Fibroblast of skin of abdomen (primary cell): ENCODE data around the gene PEDS1.
A peak's percentile ranks its signal among the peaks of the same experiment; 100 is the strongest.
"Not testable (repeated sequence)": the region's sequence is repeated elsewhere in the genome, so short reads cannot be mapped to it uniquely, and the experiment has no call there.

Experiments
- DNase-seq: peaks from one replicate; pipeline ENCODE4 v3.0.0-alpha.2; 2013

The PEDS1 gene

DNA sequence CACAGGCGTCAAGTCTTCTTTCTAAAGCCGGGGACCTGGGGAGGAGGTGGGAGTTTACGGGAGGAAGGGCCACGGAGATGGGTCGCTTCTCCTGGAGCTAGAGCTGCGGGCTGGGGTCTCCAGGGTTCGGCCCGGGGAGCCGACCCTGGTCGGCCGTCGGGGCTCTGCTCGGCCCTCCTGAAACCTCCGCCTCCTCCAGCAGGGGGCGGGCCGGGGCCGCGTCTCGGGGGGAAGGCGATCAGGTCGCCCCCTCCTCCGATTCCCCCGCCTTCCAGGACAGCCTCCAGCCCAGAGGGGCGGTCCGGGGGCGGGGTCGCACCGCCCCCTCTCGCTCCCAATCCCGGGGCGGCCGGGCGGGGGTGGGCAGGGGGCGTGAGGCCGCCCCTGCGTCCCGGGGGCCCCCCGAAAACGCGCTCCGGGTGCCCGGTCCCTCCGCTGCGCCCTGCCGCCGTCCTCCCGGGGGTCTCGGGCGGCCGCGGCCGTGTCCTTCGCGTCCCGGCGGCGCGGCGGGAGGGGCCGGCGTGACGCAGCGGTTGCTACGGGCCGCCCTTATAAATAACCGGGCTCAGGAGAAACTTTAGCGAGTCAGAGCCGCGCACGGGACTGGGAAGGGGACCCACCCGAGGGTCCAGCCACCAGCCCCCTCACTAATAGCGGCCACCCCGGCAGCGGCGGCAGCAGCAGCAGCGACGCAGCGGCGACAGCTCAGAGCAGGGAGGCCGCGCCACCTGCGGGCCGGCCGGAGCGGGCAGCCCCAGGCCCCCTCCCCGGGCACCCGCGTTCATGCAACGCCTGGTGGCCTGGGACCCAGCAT, 36.9 kb upstream of the PEDS1 start, which contains the start of gene CEBPB:
Gene CEBPB, plus strand, starts transcription at position 580 of the 814 bp plus-strand sequence. Its CDS starts 204 bp downstream, at position 784.
- peak; percentile 92 for DNase-seq

DNA sequence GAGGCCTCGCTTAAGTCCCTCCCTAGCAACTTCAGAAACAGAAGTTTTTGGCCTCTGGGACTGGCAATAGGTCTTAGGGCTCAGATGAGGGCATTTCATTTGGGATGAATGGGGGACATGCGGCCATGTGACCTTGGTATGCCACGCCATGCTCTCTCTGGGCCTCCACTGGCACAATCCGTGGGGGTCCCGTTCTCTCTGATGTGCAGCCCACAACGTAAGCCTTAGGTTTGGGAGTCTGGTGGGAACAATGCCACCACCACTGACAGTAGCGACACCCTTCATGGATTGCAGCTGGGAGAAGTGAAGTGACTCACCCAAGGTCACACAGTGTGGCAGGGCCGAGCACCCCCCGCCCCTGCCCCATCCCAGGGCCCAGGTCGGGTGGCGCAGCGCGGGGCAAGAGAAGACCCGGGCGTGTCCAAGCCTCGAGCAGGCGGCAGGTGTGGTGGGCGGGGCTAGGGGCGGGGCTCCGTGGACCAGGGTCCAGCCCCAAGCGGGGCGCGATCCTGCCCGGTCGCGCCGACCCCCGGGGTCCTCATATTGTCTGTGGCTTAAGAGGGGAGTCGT, 36.2 kb upstream of the PEDS1 start:
- no peak for DNase-seq

DNA sequence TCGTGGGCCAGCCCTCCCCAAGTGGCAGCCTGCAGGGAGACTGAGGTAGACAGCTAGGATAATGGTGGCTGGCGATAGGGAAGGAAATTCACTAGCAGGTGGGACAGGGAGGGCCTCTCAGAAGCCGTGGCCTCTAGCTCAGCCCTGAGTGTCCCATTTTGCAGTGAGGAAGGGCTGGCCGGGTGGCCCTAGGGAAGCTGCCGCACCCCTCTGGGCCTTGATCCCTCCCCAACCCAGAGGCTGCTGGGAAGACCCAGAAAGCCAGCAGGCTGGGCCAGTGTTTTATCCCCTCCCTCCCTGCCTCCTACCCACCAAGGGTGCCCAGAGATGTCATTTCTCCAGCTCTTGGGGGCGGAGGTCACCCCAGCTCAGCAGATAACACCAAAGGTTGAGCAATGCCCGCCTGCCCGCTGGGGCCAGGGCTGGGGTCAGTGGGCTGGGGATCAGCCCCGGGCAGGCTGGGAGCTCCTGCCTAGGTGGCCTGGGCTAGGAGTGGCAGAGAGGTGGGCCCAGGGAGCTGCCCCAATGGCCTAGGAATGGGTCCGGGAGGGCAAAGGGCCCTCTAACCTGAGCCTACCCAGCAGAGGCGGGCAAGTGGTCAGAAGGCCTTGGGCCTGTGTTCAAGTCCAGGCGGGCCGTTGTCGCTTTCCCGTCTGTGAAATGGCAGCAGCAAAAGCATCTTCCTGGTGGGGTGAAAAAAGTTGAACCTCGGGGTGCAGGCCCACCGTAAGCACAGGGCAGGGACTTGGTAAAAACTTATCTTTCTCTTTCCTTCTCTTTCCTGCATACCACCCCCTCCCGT, 35.6 kb upstream of the PEDS1 start:
- DNase-seq = no peak

GRCh38 chr20:50188287-50188688, 34.8 kb upstream of the PEDS1 start:
- no peak for DNase-seq

DNA sequence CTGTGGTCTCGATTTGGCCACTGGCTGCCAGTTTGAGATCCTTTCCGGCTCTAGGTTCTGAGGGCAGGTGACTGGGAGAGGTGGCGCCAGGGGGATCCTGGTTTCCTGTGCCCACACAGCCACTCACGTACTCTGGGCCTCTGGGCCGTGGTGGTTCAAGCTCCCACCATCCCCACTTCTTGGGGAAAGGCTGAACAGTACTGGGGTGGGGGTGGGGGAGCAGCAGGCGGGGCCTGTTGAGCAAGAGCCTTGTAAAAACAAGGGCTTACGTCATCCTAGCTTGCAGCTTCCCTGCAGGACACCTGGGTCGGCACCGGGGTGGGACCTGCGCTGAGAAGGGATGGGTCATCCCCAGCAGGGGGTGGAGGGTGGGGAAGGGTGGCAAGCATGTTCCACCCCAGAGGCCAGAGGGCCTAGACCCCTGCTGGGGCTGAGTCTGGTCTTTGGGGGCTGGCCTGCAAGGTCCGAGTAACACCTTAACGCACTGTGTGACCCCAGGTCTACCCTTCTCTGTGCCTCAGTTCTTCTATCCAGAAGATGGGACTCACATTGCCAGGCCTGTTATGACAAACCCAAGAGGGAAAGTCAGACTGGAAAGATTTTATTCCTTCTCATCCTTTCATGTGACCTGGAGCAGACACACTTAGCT, 34.0 kb upstream of the PEDS1 start:
- no peak for DNase-seq

DNA sequence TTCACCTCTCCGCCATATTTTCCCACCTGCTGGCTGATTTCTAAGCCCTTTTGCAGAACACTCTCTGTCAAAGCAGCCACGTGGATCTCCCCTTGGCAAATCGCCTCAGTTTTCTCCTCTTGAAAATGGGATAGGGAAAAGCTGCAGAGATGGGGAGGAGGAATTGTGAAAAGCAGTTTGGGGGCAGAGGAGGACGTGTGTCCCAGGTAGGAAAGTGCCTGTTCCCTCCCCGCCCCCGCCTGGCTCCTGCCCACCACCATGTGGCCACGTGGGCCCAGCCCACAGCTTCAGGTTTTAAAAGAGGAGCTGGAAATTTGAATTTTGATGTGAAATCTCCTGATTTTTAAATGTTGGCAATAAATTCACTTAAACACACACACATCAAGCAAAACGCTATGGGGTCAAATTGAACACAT, 33.5 kb upstream of the PEDS1 start:
- no peak for DNase-seq

- DNase-seq = peak; percentile 73
Observed at GRCh38 chr20:50186151-50186885, 32.8 kb upstream of the PEDS1 start.

DNA sequence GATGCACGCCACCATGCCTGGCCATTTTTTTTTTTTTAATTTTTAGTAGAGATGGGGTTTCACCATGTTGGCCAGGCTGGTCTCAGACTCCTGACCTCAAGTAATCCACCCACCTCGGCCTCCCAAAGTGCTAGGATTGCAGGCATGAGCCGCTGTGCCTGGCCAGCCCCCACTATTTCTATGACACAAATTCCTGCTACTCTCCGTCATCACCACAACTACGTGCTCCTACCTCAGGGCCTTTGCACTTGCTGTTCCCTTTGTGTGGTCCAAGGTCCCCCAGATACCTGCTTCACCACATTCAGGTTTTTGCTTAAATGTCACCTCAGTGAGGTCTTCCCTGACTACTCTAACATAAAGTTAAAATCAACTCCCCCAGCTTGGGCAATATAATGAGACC, 31.9 kb upstream of the PEDS1 start:
- DNase-seq = no peak

DNA sequence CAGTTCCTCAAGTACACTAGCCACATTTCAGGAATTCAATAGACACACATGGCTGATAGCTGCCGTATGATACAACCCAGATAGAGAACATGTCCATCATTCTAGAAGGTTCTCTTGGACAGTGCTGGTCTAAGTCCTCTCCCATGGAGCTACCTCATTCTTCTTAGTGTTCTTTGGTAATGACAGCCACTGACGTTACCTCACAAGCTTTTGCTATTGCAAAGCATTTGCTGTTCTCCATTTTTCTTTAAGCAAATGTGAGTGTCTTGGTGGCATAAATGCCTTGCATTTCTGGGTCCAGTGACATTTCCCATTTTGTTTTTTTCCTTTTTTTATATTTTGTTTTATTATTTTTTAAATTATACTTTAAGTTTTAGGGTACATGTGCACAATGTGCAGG, 28.8 kb upstream of the PEDS1 start:
- no peak for DNase-seq

GRCh38 chr20:50181344-50181743, 27.8 kb upstream of the PEDS1 start:
- DNase-seq = no peak

- not testable (repeated sequence) for DNase-seq
Observed at GRCh38 chr20:50178672-50179071, 25.1 kb upstream of the PEDS1 start.

GRCh38 chr20:50175938-50176933, 22.7 kb upstream of the PEDS1 start:
- DNase-seq = no peak

- no peak for DNase-seq
Observed at GRCh38 chr20:50174456-50174855, 20.9 kb upstream of the PEDS1 start.

DNA sequence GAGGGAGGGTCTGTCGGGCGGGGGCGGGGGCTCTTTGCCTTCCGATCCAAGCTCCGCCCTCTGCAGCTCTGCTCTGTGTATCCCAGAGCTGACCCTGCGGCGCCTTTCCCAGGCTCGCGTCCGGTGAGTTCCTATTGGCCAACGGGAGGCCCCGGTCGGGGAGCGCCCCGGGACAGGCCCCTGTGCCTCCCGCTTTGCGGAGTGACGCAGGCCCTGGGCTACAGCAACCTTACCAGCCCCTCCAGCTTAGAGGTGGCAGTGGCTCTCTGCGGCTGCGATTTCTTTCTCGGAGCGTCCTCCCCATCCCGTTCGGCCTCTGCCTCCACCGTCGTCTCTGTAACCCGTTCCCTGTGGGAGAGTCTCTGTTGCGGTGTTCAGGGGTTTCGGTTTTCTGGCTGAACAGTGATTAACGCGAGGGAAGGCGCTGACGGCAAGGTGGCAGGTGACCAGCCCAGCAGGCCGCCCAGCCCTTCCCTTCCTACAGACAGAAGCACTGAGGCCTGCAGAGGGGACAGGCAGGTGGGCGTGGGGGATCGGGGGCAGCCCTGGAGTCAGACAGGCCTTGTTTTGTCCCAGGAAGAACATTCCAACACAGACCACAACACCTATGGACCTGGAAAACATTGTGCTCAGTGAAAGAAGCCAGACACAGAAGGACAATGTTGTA, 19.0 kb upstream of the PEDS1 start:
- DNase-seq = peak; percentile 63

GRCh38 chr20:50170549-50171220, 17.2 kb upstream of the PEDS1 start:
- no peak for DNase-seq

- peak; percentile 73 for DNase-seq
Observed at GRCh38 chr20:50169329-50169823, 15.9 kb upstream of the PEDS1 start.

- DNase-seq = peak; percentile 100
Observed at GRCh38 chr20:50165684-50166554, 12.4 kb upstream of the PEDS1 start.

DNA sequence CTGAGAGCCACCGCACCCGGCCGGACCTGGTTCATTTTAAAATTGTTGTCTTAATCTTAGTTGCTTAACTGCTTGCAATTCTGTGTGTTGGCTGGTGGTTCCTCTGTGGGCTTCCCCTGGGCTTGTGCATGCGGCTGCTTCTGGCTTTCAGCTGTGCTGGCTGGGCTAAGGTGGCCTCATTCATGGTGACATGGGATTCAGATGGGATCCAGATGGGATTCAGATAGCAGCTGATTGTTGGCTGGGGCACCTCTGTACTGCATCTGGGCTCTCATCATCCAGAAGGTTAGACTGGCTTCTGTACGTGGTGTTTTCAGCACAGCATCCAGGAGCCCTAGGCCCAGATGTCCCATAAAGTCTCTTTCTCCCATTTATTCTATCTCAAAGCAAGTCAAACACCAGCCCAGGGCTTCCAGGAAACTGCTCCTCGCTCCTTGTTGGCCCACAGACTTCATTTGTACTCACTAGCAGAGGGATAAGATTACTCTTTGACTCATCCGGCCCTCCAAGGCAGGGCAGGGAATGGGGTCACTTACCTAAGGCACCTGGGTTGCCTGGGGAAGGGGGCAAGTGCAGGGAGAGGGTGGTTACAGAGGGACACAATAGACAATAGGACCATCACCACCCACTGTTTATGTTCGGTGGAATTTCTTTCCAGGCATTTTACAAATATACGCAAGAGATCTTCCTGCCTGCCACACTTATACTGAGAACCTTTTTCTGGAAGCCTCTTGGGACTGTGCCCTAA, 10.2 kb upstream of the PEDS1 start:
- peak; percentile 62 for DNase-seq
